ENCODE measurements around the gene LHX2.
A peak's percentile ranks its signal among the peaks of the same experiment; 100 is the strongest.

The LHX2 gene

DNA sequence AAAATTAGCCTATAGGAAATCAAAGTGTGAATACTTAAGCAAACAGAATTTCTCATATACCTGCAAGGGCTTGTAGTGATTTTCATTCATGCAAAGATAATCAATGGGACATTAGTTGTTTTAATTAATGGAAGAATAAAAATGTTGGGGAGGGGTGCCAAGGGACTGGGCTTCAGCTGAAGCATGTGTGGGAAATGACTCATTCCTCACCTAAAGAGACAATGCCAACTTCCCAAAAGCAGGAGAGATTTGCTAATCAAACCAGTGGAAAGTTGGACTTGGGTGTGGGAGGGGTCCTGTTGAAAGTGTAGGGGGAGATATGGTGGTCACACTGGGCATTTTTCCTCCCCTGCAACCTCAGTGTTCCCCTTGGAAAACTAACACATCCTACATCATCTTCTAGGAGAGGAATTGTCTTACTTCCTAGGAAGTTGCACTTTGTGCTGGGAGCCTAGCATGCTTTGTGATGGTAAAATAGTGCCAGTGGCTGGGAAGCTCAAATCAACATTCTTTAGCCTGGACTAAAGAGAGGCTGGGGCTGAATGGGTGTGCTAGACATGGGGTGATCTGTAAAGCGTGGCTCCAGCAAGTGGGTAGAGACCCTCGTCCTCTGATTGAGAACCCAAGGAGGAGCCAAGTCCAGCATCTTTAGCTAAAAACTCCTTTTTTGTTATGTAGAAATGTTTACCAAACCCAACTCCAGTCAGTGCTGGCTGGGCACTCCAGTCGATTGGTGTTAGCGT, 6.4 kb upstream of the LHX2 start:
- Histone ChIP-seq H3K4me3 (ENCODE audit: insufficient read length, low read depth) (no peak overlapping the region), H3K9ac (ENCODE audit: insufficient read length, low read depth) (no peak overlapping the region), H3K4me1 (ENCODE audit: insufficient read depth, insufficient read length) (peaks cover 4% of the 10 kb centered on the region), H3K9me3 (ENCODE audit: insufficient read depth, low read length) (no peaks in the 10 kb centered on the region), H3K27me3 (ENCODE audit: insufficient read depth, insufficient read length) (peaks cover 100% of the 10 kb centered on the region), H3K36me3 (ENCODE audit: insufficient read depth, insufficient read length, low read length) (no peaks in the 10 kb centered on the region)
- TF ChIP-seq SUZ12 (IDR thresholded peaks at IDR 0.05; ENCODE audit: extremely low read depth, insufficient read depth, insufficient read length) (no peak), ZNF274 (IDR thresholded peaks at IDR 0.05; ENCODE audit: low read depth, low read length) (no peak), YY1 (IDR thresholded peaks at IDR 0.05; ENCODE audit: insufficient read depth, insufficient read length) (no peak)
- DNase-seq (ENCODE audit: low read depth, low spot score), result peak; percentile 78

DNA sequence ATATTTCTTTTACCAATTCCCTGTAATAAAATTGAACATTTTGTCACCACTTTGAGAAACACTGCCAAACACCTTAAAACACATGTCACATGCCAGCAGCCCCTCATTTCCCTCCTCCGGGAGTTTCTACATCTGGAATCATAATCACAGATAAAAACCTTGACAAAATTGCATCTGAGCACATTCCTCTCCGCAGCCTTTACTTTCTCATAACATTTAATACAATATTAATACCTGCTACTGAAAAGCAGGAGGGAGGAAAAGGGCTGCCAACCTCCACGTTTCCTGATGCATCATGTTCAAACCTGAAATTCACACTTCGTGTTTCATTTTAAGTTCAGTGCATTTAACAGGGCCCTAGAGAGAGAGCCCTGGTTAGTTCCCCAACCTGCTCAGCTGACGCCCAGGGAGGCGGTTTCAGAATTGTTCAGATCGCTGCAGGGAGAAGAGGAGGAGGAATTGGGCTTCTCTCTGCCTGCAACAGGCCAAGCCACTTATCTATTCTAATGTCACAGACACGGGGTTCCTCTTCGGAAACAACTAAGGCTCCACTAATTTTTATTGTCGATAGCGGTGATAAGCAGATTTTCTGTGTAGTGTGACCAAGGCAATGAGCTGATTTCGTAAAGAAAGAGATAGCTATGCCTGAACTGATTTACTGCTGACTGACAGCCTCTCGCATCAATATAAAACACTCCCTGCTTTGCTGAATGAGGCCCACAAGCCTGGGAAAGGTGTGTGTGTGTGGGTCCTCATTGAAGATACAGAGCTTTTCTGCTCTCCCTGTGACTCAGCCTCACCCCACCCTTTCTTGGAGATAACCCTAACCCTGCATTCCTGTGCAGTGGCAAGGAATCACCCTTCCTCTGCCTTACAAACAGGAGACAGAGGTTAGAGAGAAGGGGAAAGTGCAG, 4.9 kb upstream of the LHX2 start:
- TF ChIP-seq YY1 (IDR thresholded peaks at IDR 0.05; ENCODE audit: insufficient read depth, insufficient read length) (no peak), SUZ12 (IDR thresholded peaks at IDR 0.05; ENCODE audit: extremely low read depth, insufficient read depth, insufficient read length) (peak; percentile 64), ZNF274 (IDR thresholded peaks at IDR 0.05; ENCODE audit: low read depth, low read length) (no peak)
- H3K9me3 ChIP-seq (ENCODE audit: insufficient read depth, low read length), result no peaks in the 10 kb centered on the region
- no peak for DNase-seq (ENCODE audit: low read depth, low spot score)
- peaks cover 97% of the 10 kb centered on the region for H3K27me3 ChIP-seq (ENCODE audit: insufficient read depth, insufficient read length)
- no peaks in the 10 kb centered on the region for H3K36me3 ChIP-seq (ENCODE audit: insufficient read depth, insufficient read length, low read length)
- H3K9ac ChIP-seq (ENCODE audit: insufficient read length, low read depth), result no peak overlapping the region
- H3K4me3 ChIP-seq (ENCODE audit: insufficient read length, low read depth), result no peak overlapping the region
- peaks cover 11% of the 10 kb centered on the region for H3K4me1 ChIP-seq (ENCODE audit: insufficient read depth, insufficient read length)

DNA sequence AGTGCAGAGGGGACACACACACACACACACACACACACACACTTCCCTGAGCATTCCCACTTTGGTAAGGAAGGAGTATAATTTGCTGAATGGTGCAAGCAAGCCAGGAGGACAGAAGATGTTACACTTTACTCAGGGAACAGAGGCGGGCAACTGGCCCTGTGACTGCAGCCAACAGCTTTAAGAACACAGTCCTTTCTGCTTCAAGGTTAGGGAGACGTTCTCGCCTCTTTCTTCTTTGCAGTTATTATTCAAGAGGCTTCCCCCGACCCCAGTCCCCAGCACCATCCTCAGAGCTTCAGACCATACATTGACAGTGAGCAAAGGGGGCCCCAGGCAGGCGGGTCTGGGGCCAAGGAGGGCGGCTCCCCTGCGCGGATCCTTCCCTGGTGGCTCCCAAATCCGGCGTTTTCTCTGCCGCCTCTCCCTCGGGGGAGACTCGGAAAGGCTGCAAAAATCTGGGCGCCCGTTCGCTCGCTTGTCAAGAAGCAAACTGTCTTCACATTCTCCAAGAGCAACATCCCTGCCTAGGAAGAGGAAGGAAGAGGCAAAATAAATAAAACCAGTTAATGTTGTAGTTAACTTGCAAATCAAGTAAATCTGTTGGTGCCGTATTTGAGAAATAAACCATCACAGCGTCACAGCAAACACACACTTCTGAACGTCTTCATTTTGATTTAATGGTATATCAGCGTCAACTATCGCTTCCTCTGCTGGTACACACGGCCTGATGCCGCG, 3.8 kb upstream of the LHX2 start:
- no peaks in the 10 kb centered on the region for H3K9me3 ChIP-seq (ENCODE audit: insufficient read depth, low read length)
- no peak for DNase-seq (ENCODE audit: low read depth, low spot score)
- peaks cover 97% of the 10 kb centered on the region for H3K27me3 ChIP-seq (ENCODE audit: insufficient read depth, insufficient read length)
- no peak overlapping the region for H3K9ac ChIP-seq (ENCODE audit: insufficient read length, low read depth)
- peak overlapping the region; percentile 33 for H3K4me3 ChIP-seq (ENCODE audit: insufficient read length, low read depth)
- no peaks in the 10 kb centered on the region for H3K36me3 ChIP-seq (ENCODE audit: insufficient read depth, insufficient read length, low read length)
- TF ChIP-seq ZNF274 (IDR thresholded peaks at IDR 0.05; ENCODE audit: low read depth, low read length) (no peak), SUZ12 (IDR thresholded peaks at IDR 0.05; ENCODE audit: extremely low read depth, insufficient read depth, insufficient read length) (no peak), YY1 (IDR thresholded peaks at IDR 0.05; ENCODE audit: insufficient read depth, insufficient read length) (no peak)
- H3K4me1 ChIP-seq (ENCODE audit: insufficient read depth, insufficient read length), result peaks cover 11% of the 10 kb centered on the region

DNA sequence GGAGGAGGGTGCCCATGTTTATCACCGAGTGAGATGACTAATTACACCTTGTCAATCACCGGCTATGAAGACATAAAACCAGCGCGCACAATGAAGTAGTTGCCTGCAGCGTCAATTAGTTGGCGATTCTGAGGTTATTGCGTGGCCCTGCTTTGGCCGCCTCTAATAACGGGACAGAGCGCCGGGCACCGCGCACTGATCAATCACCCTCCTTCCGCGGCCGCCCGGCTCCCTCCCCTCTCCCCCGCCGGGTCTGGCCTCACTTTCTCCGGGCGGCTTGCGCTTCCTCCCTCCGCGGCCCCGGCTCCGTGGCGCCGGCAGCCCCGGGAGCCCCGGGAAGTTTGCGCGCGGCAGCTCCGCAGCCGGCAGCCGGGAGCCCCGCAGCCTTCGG, 3.3 kb upstream of the LHX2 start:
- no peaks in the 10 kb centered on the region for H3K36me3 ChIP-seq (ENCODE audit: insufficient read depth, insufficient read length, low read length)
- no peaks in the 10 kb centered on the region for H3K9me3 ChIP-seq (ENCODE audit: insufficient read depth, low read length)
- H3K4me1 ChIP-seq (ENCODE audit: insufficient read depth, insufficient read length), result peaks cover 11% of the 10 kb centered on the region
- H3K9ac ChIP-seq (ENCODE audit: insufficient read length, low read depth), result peak overlapping the region; percentile 16
- H3K4me3 ChIP-seq (ENCODE audit: insufficient read length, low read depth), result peak overlapping the region; percentile 33
- TF ChIP-seq SUZ12 (IDR thresholded peaks at IDR 0.05; ENCODE audit: extremely low read depth, insufficient read depth, insufficient read length) (peak; percentile 66), YY1 (IDR thresholded peaks at IDR 0.05; ENCODE audit: insufficient read depth, insufficient read length) (no peak), ZNF274 (IDR thresholded peaks at IDR 0.05; ENCODE audit: low read depth, low read length) (no peak)
- peaks cover 97% of the 10 kb centered on the region for H3K27me3 ChIP-seq (ENCODE audit: insufficient read depth, insufficient read length)
- no peak for DNase-seq (ENCODE audit: low read depth, low spot score)

DNA sequence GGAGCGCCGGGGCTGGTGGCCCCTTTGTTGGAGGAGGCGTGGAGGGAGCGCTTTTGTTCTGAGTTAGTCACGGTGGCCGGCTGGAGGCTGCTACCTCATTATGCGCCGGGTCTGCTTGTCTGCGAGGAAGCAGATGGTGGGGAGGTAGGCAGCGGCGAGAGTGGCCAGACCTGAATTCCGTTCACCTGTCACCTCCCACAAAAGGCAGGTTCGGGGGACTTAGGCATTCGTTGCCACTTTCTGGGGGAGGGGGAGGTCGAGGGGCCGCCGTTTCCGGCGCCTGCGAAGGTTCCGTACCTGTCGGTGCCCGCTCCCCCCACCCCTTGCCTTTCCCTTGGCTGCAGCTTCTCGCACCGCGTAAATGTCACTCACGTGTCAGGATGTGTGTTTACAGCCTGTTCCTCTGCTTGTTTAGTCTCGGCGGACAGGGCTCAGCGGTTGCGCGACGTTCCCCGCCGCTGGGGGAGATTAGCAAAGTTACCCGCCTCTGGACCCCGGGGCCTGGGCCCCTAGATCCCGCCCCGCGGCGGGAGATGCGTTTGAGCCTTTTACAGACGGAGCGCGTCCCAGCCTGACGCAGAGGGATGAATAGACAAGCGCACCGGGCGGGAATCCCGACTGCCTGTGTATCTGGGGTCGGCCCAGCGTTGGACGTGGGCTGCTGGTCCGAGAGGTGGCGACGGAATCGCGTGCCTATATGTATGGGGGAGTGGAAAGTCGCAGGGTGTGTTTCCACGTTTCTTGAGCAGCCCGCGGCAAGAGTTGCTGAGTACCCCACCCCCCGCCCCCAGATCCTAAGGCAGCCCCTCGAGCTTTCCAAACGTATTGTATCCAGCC, 2.7 kb upstream of the LHX2 start:
- TF ChIP-seq SUZ12 (IDR thresholded peaks at IDR 0.05; ENCODE audit: extremely low read depth, insufficient read depth, insufficient read length) (peak; percentile 78), ZNF274 (IDR thresholded peaks at IDR 0.05; ENCODE audit: low read depth, low read length) (no peak)
- Histone ChIP-seq H3K4me1 (ENCODE audit: insufficient read depth, insufficient read length) (peaks cover 11% of the 10 kb centered on the region), H3K36me3 (ENCODE audit: insufficient read depth, insufficient read length, low read length) (no peaks in the 10 kb centered on the region), H3K9ac (ENCODE audit: insufficient read length, low read depth) (peak overlapping the region; percentile 16), H3K9me3 (ENCODE audit: insufficient read depth, low read length) (no peaks in the 10 kb centered on the region), H3K4me3 (ENCODE audit: insufficient read length, low read depth) (peak overlapping the region; percentile 33), H3K27me3 (ENCODE audit: insufficient read depth, insufficient read length) (peaks cover 97% of the 10 kb centered on the region)
- DNase-seq (ENCODE audit: low read depth, low spot score), result no peak

DNA sequence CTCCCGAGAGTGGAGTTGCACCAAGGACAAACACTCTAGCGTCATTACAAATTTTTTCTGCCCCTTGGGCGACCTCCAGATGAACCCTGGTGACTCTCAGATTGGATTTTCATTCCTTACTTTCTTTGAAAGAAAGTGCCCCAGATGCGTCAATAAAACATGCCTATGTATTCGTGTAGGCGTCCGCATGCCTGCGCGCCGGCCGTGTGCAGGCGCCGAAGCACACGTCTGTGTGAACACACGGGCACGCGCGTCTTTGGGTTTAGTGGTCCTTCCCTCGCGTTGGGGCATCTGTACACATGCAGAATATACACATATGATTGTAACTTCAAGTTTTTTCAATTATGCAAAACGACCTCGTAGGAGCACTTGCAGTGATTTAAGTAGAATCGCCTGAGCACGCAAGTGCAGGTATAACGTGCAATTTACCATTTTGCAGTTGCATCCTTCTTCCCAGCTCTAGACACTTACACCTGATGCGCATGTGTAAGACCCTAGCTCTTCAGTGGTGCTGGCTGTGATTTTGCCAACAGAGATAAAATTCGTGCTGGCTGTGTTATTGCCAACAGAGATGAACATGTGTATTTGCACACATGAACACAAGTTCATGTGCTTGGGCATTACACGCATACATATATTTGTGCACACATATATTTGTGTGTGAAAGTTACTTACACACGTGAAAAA, 1.9 kb upstream of the LHX2 start:
- H3K9ac ChIP-seq (ENCODE audit: insufficient read length, low read depth), result no peak overlapping the region
- peaks cover 11% of the 10 kb centered on the region for H3K4me1 ChIP-seq (ENCODE audit: insufficient read depth, insufficient read length)
- TF ChIP-seq YY1 (IDR thresholded peaks at IDR 0.05; ENCODE audit: insufficient read depth, insufficient read length), result no peak
- H3K4me3 ChIP-seq (ENCODE audit: insufficient read length, low read depth), result no peak overlapping the region
- no peaks in the 10 kb centered on the region for H3K36me3 ChIP-seq (ENCODE audit: insufficient read depth, insufficient read length, low read length)
- H3K9me3 ChIP-seq (ENCODE audit: insufficient read depth, low read length), result no peaks in the 10 kb centered on the region
- H3K27me3 ChIP-seq (ENCODE audit: insufficient read depth, insufficient read length), result peaks cover 97% of the 10 kb centered on the region
- DNase-seq (ENCODE audit: low read depth, low spot score), result no peak
